Measurements from ENCODE around the gene SLC44A1.

SLC44A1 gene

GRCh38 chr9:105438141-105438806, 193.8 kb downstream of the SLC44A1 start:
- no peak for DNase-seq

- DNase-seq, result no peak
Measured at GRCh38 chr9:105439428-105439827, 195.0 kb downstream of the SLC44A1 start.

GRCh38 chr9:105441616-105442160, 197.2 kb downstream of the SLC44A1 start:
- no peak for DNase-seq

- DNase-seq, result no peak
Measured at GRCh38 chr9:105443121-105443520, 198.7 kb downstream of the SLC44A1 start.

- no peak for DNase-seq
Measured at GRCh38 chr9:105444130-105444529, 199.7 kb downstream of the SLC44A1 start.

- DNase-seq, result no peak
Measured at GRCh38 chr9:105445203-105445881, 200.9 kb downstream of the SLC44A1 start.

- DNase-seq, result no peak
Measured at GRCh38 chr9:105447386-105447813, 202.9 kb downstream of the SLC44A1 start.

GRCh38 chr9:105447814-105448812, 203.7 kb downstream of the SLC44A1 start, which contains the start of gene FSD1L:
FSD1L (plus strand) TSS chr9:105448034; CDS start chr9:105448221, 187 bp downstream.
- DNase-seq, result peak; percentile 89

- DNase-seq, result no peak
Measured at GRCh38 chr9:105449081-105449480, 204.6 kb downstream of the SLC44A1 start.

- no peak for DNase-seq
Measured at GRCh38 chr9:105452185-105452584, 207.7 kb downstream of the SLC44A1 start.

- DNase-seq, result no peak
Measured at GRCh38 chr9:105455836-105456475, 211.5 kb downstream of the SLC44A1 start.

GRCh38 chr9:105457560-105458294, 213.3 kb downstream of the SLC44A1 start:
- no peak for DNase-seq

- no peak for DNase-seq
Measured at GRCh38 chr9:105458404-105458803, 214.0 kb downstream of the SLC44A1 start.

- no peak for DNase-seq
Measured at GRCh38 chr9:105459336-105459735, 214.9 kb downstream of the SLC44A1 start.

- DNase-seq, result no peak
Measured at GRCh38 chr9:105466898-105467455, 222.5 kb downstream of the SLC44A1 start.

- no peak for DNase-seq
Measured at GRCh38 chr9:105468875-105469274, 224.4 kb downstream of the SLC44A1 start.

GRCh38 chr9:105473221-105473620, 228.8 kb downstream of the SLC44A1 start:
- no peak for DNase-seq

GRCh38 chr9:105475302-105475701, 230.9 kb downstream of the SLC44A1 start:
- no peak for DNase-seq

GRCh38 chr9:105479846-105480245, 235.4 kb downstream of the SLC44A1 start:
- no peak for DNase-seq

- DNase-seq, result no peak
Measured at GRCh38 chr9:105483618-105484017, 239.2 kb downstream of the SLC44A1 start.

GRCh38 chr9:105484226-105484625, 239.8 kb downstream of the SLC44A1 start:
- DNase-seq, result no peak

All from activated CD4-positive, alpha-beta T cell treated with anti-CD3 and anti-CD28 coated beads for 48 hours (primary cell).